Effector memory CD4-positive, alpha-beta T cell (primary cell): ENCODE data around the gene SH2D3C.

Experiments used
- DNase-seq, 3 donors: peaks; one replicate each; pipeline ENCODE4 v3.0.0-alpha.2; 2020
- H3K27ac ChIP-seq: 2 replicates; pipeline ENCODE4 v1.7.0; 2013; ENCODE audit warnings: mild to moderate bottlenecking, low read length, moderate library complexity; ENCODE audit not compliant: insufficient read depth, poor library complexity, severe bottlenecking
- H3K27me3 ChIP-seq: replicated peaks from 2 replicates; pipeline ENCODE4 v1.7.0; 2013; ENCODE audit warnings: mild to moderate bottlenecking, low read length; ENCODE audit not compliant: insufficient read depth, control insufficient read depth, poor library complexity, severe bottlenecking
- H3K36me3 ChIP-seq: 2 replicates; pipeline ENCODE4 v1.7.0; 2013; ENCODE audit warnings: mild to moderate bottlenecking, low read length, moderate library complexity; ENCODE audit not compliant: control insufficient read depth, insufficient read depth
- H3K4me1 ChIP-seq: 2 replicates; pipeline ENCODE4 v1.7.0; 2013; ENCODE audit warnings: low read length, mild to moderate bottlenecking; ENCODE audit not compliant: control insufficient read depth, insufficient read depth, poor library complexity, severe bottlenecking
- H3K4me3 ChIP-seq: 2 replicates; pipeline ENCODE4 v1.7.0; 2013; ENCODE audit warnings: low read length, low read depth, mild to moderate bottlenecking; ENCODE audit not compliant: insufficient read depth, poor library complexity, severe bottlenecking
- H3K9me3 ChIP-seq: 2 replicates; pipeline ENCODE4 v1.7.0; 2013; ENCODE audit warnings: mild to moderate bottlenecking, low read length, moderate library complexity; ENCODE audit not compliant: control insufficient read depth

Gene SH2D3C

GRCh38 chr9:127756233-127756632 is 22.2 kb downstream of the SH2D3C start:
- H3K36me3 ChIP-seq = peaks cover 43% of the 10 kb centered on the region
- no peaks in the 10 kb centered on the region for H3K9me3 ChIP-seq
- H3K27me3 ChIP-seq = no peaks in the 10 kb centered on the region
- H3K27ac ChIP-seq = no peak overlapping the region
- H3K4me3 ChIP-seq = no peak overlapping the region
- no peaks in the 10 kb centered on the region for H3K4me1 ChIP-seq
- no peak for DNase-seq

GRCh38 chr9:127755061-127756060 is 23.1 kb downstream of the SH2D3C start:
- no peaks in the 10 kb centered on the region for H3K9me3 ChIP-seq
- no peak for DNase-seq
- no peaks in the 10 kb centered on the region for H3K4me1 ChIP-seq
- peaks cover 47% of the 10 kb centered on the region for H3K36me3 ChIP-seq
- H3K27ac ChIP-seq = no peak overlapping the region
- H3K27me3 ChIP-seq = no peaks in the 10 kb centered on the region
- no peak overlapping the region for H3K4me3 ChIP-seq

- Histone ChIP-seq H3K27me3 (no peaks in the 10 kb centered on the region), H3K4me1 (no peaks in the 10 kb centered on the region), H3K36me3 (peaks cover 50% of the 10 kb centered on the region), H3K4me3 (no peak overlapping the region), H3K9me3 (no peaks in the 10 kb centered on the region), H3K27ac (no peak overlapping the region)
- DNase-seq = no peak
These were observed 24.1 kb downstream of the SH2D3C start for GRCh38 chr9:127754099-127755060.

- Histone ChIP-seq H3K9me3 (no peaks in the 10 kb centered on the region), H3K27me3 (no peaks in the 10 kb centered on the region), H3K4me3 (no peak overlapping the region), H3K27ac (no peak overlapping the region), H3K4me1 (no peaks in the 10 kb centered on the region), H3K36me3 (peaks cover 55% of the 10 kb centered on the region)
- no peak for DNase-seq
These were observed 24.8 kb downstream of the SH2D3C start for GRCh38 chr9:127753622-127754021.

- Histone ChIP-seq H3K9me3 (no peaks in the 10 kb centered on the region), H3K27me3 (no peaks in the 10 kb centered on the region), H3K27ac (no peak overlapping the region), H3K4me3 (no peak overlapping the region), H3K36me3 (peaks cover 55% of the 10 kb centered on the region), H3K4me1 (no peaks in the 10 kb centered on the region)
- no peak for DNase-seq
These were observed 25.3 kb downstream of the SH2D3C start for GRCh38 chr9:127753148-127753547.

- Histone ChIP-seq H3K4me3 (no peak overlapping the region), H3K27me3 (no peaks in the 10 kb centered on the region), H3K4me1 (no peaks in the 10 kb centered on the region), H3K27ac (no peak overlapping the region), H3K9me3 (no peaks in the 10 kb centered on the region), H3K36me3 (peaks cover 66% of the 10 kb centered on the region)
- DNase-seq = no peak
These were observed 27.0 kb downstream of the SH2D3C start for GRCh38 chr9:127751269-127752054.

- no peaks in the 10 kb centered on the region for H3K4me1 ChIP-seq
- H3K4me3 ChIP-seq = no peak overlapping the region
- no peaks in the 10 kb centered on the region for H3K27me3 ChIP-seq
- no peak for DNase-seq
- H3K36me3 ChIP-seq = peaks cover 77% of the 10 kb centered on the region
- no peaks in the 10 kb centered on the region for H3K9me3 ChIP-seq
- no peak overlapping the region for H3K27ac ChIP-seq
These were observed 29.2 kb downstream of the SH2D3C start for GRCh38 chr9:127749090-127749787.

GRCh38 chr9:127746959-127747569 is 31.4 kb downstream of the SH2D3C start:
- no peak overlapping the region for H3K27ac ChIP-seq
- no peaks in the 10 kb centered on the region for H3K9me3 ChIP-seq
- peaks cover 78% of the 10 kb centered on the region for H3K36me3 ChIP-seq
- no peaks in the 10 kb centered on the region for H3K27me3 ChIP-seq
- DNase-seq = no peak
- no peaks in the 10 kb centered on the region for H3K4me1 ChIP-seq
- no peak overlapping the region for H3K4me3 ChIP-seq
